HCT116 (cell line): Measurements from ENCODE around the gene PAX2. TPM values are rescaled to one million over a fixed set of nuclear protein-coding genes. Genes with fewer than 3 reads are reported as not detected.
A peak's percentile ranks its signal among the peaks of the same experiment; 100 is the strongest.

Experiments
- ATAC-seq: fragments of 200-7000 bp; cut with Tn5 transposase; 2 replicates; pipeline ENCODE4 v1.9.1; 2020; ENCODE audit warnings: mild to moderate bottlenecking, moderate library complexity
- BruUV-seq: library from RNA; stranded (reverse); fragments of 400-500 nt; replicated peaks from 2 replicates; lab custom pipeline; 2021; lab: Mats Ljungman, UMichigan
- CTCF ChIA-PET: fragments of 300-600 bp; sonication (Branson Sonifier 250); formaldehyde crosslinking; loops from one replicate; lab custom pipeline; 2021; ENCODE audit warnings: antibody characterized with exemption; lab: Charles Lee
- POLR2A ChIA-PET: fragments of 300-600, 350-600 bp; sonication (Branson Sonifier 250); formaldehyde crosslinking; loops from one replicate; lab custom pipeline; 2021; ENCODE audit warnings: antibody characterized with exemption; lab: Charles Lee
- RAD21 ChIA-PET, 2 experiments: fragments of 300-600 bp; sonication (Branson Sonifier 250); formaldehyde crosslinking; loops; one replicate each; lab custom pipeline; 2023; ENCODE audit warnings: low total read pairs in 2 of 2; ENCODE audit not compliant: uncharacterized antibody in 2 of 2, unreplicated experiment in 2 of 2, low non-redundant PET in 1 of 2; lab: Charles Lee
- DNase-seq: peaks from one replicate; pipeline ENCODE4 v3.0.0-alpha.2; 2010; ENCODE audit warnings: low read depth, low spot score
- H2AFZ ChIP-seq: fragments of 200-600 bp; shearing (Covaris generic), sonication (generic); 2 replicates; pipeline ENCODE4 v1.6.1; 2017; ENCODE audit warnings: low read depth, mixed run types, mixed read lengths, antibody characterized with exemption, low read length; ENCODE audit not compliant: poor library complexity, severe bottlenecking
- H3K27ac ChIP-seq: 2 replicates; pipeline ENCODE4 v1.5.1; 2012; ENCODE audit warnings: low read depth, low read length
- H3K27me3 ChIP-seq: fragments of 200-600 bp; sonication (generic); 2 replicates; pipeline ENCODE4 v1.6.1; 2016; ENCODE audit warnings: mixed run types, low read length, mixed read lengths; ENCODE audit not compliant: insufficient read depth
- H3K36me3 ChIP-seq, 2 experiments: fragments of 200-500 bp in 1 of 2; fragments of 200-600 bp in 1 of 2; sonication (Bioruptor generic) in 1 of 2; sonication (generic) in 1 of 2; 2 replicates each; pipeline versions ENCODE4 v1.5.1 to v1.6.1; 2014 to 2016; ENCODE audit warnings: low read length in 2 of 2, inconsistent platforms in 1 of 2, mixed read lengths in 1 of 2, mixed run types in 1 of 2; ENCODE audit not compliant: insufficient read depth in 2 of 2, control insufficient read depth in 1 of 2
- H3K4me1 ChIP-seq, 2 experiments: fragments of 200-600 bp in 1 of 2; sonication (generic) in 1 of 2; 2 replicates each; pipeline versions ENCODE4 v1.5.1 to v1.6.1; 2012 to 2017; ENCODE audit warnings: low read length in 2 of 2, inconsistent platforms in 1 of 2, mild to moderate bottlenecking in 1 of 2, mixed read lengths in 1 of 2, mixed run types in 1 of 2, moderate library complexity in 1 of 2; ENCODE audit not compliant: insufficient read depth in 2 of 2, control insufficient read depth in 1 of 2
- H3K4me2 ChIP-seq: fragments of 200-600 bp; sonication (generic); 2 replicates; pipeline ENCODE4 v1.6.1; 2017; ENCODE audit warnings: mixed run types, low read length, mixed read lengths
- H3K4me3 ChIP-seq, 2 experiments: fragments of 200-600 bp in 1 of 2; sonication (generic) in 1 of 2; replicated peaks in 1 of 2; 2 replicates each; pipeline ENCODE4 v1.5.1; 2011 to 2016; ENCODE audit warnings: low read length in 2 of 2, control low read depth in 1 of 2, low read depth in 1 of 2, mild to moderate bottlenecking in 1 of 2, mixed read lengths in 1 of 2, mixed run types in 1 of 2
- H3K79me2 ChIP-seq: fragments of 200-600 bp; sonication (generic); 2 replicates; pipeline ENCODE4 v1.6.1; 2017; ENCODE audit warnings: mild to moderate bottlenecking, mixed run types, low read length, moderate library complexity, mixed read lengths; ENCODE audit not compliant: insufficient read depth
- H3K9ac ChIP-seq: fragments of 200-600 bp; sonication (generic); 2 replicates; pipeline ENCODE4 v1.6.1; 2016; ENCODE audit warnings: low read length, mixed read lengths
- H3K9me2 ChIP-seq: fragments of 200-600 bp; sonication (generic), shearing (Covaris generic); 2 replicates; pipeline ENCODE4 v1.6.1; 2017; ENCODE audit warnings: mixed run types, mild to moderate bottlenecking, moderate library complexity; ENCODE audit not compliant: insufficient read depth
- H3K9me3 ChIP-seq, 2 experiments: fragments of 200-500 bp in 1 of 2; fragments of 200-600 bp in 1 of 2; sonication (Bioruptor generic) in 1 of 2; sonication (generic) in 1 of 2; 2 replicates each; pipeline ENCODE4 v1.6.1; 2014 to 2017; ENCODE audit warnings: low read length in 2 of 2, mixed read lengths in 2 of 2, inconsistent platforms in 1 of 2, low read depth in 1 of 2, mild to moderate bottlenecking in 1 of 2, mixed run types in 1 of 2, moderate library complexity in 1 of 2; ENCODE audit not compliant: control insufficient read depth in 1 of 2, insufficient read depth in 1 of 2
- H4K20me1 ChIP-seq: fragments of 200-600 bp; sonication (generic), shearing (Covaris generic); 2 replicates; pipeline ENCODE4 v1.6.1; 2017; ENCODE audit warnings: mixed run types, mild to moderate bottlenecking, moderate library complexity; ENCODE audit not compliant: insufficient read depth
- CBX3 ChIP-seq: IDR thresholded peaks from 2 replicates; pipeline ENCODE4 v1.6.1; 2012; ENCODE audit warnings: low read depth
- ELF1 ChIP-seq: IDR thresholded peaks from 2 replicates; pipeline ENCODE4 v1.6.1; 2012; ENCODE audit warnings: low read depth, borderline replicate concordance
- EZH2phosphoT487 ChIP-seq: fragments of 200-600 bp; IDR thresholded peaks from 2 replicates; pipeline ENCODE4 v1.6.1; 2018; ENCODE audit warnings: antibody characterized with exemption, borderline replicate concordance
- FOSL1 ChIP-seq: IDR thresholded peaks from 2 replicates; pipeline ENCODE4 v1.6.1; 2012; ENCODE audit warnings: low read depth
- POLR2A ChIP-seq: IDR thresholded peaks from 2 replicates; pipeline ENCODE4 v1.7.0; 2011; ENCODE audit warnings: borderline replicate concordance; ENCODE audit not compliant: insufficient read depth, insufficient read length; ENCODE audit errors: extremely low read depth
- POLR2AphosphoS5 ChIP-seq: IDR thresholded peaks from 2 replicates; pipeline ENCODE4 v1.6.1; 2011; ENCODE audit warnings: mild to moderate bottlenecking, low read depth, low read length, moderate library complexity
- SIN3A ChIP-seq: IDR thresholded peaks from 2 replicates; pipeline ENCODE4 v1.6.1; 2012; ENCODE audit warnings: low read depth
- TCF7L2 ChIP-seq: IDR thresholded peaks from 2 replicates; pipeline ENCODE4 v1.7.0; 2011; ENCODE audit warnings: borderline replicate concordance, inconsistent platforms; ENCODE audit not compliant: insufficient read depth, insufficient read length; ENCODE audit errors: extremely low read depth
- ZFX ChIP-seq: fragments of 450-650 bp; IDR thresholded peaks from 2 replicates; pipeline ENCODE4 v1.6.1; 2017
- ZNF274 ChIP-seq: fragments of 200-500 bp; sonication (Bioruptor generic); IDR thresholded peaks from 2 replicates; pipeline ENCODE4 v1.6.1; 2014; ENCODE audit warnings: mild to moderate bottlenecking, low read depth, low read length, inconsistent platforms
- intact Hi-C: fragments of 100-400 bp; cut with micrococcal nuclease; formaldehyde crosslinking; loops from 2 replicates; pipeline ENCODE4 v1.10.0; 2022
- total RNA-seq: library from RNA; stranded (reverse); gene quantifications from one replicate; pipeline ENCODE4 v1.2.1, GENCODE V29; 2021; ENCODE audit not compliant: unreplicated experiment
- TF ChIP-seq, protein P1 (sequence below): IDR thresholded peaks from 2 replicates; pipeline ENCODE4 v1.6.1; 2011; ENCODE audit warnings: mild to moderate bottlenecking, low read length, moderate library complexity; ENCODE audit not compliant: insufficient replicate concordance; ENCODE audit errors: extremely low read depth
- TF ChIP-seq, protein P2 (sequence below): IDR thresholded peaks from 2 replicates; pipeline ENCODE4 v1.6.1; 2012
- TF ChIP-seq, protein P3 (sequence below), 3 experiments: fragments of 200-600 bp in 1 of 3; sonication (generic) in 1 of 3; IDR thresholded peaks in 2 of 3; conservative IDR thresholded peaks in 1 of 3; 2 replicates each; pipeline ENCODE4 v1.5.1; 2012 to 2017; ENCODE audit warnings: low read depth in 2 of 3, low read length in 2 of 3, antibody characterized with exemption in 1 of 3, borderline replicate concordance in 1 of 3, control low read depth in 1 of 3, mild to moderate bottlenecking in 1 of 3, mixed read lengths in 1 of 3, mixed run types in 1 of 3, moderate library complexity in 1 of 3; ENCODE audit not compliant: insufficient read depth in 1 of 3
- TF ChIP-seq, protein P4 (sequence below): IDR thresholded peaks from 2 replicates; pipeline ENCODE4 v1.6.1; 2012

The PAX2 gene
- total RNA-seq, 1 experiment from 2014 or later: 5.0 TPM

GRCh38 chr10:100742076-100742771 is 3.2 kb upstream of the PAX2 start:
- intact Hi-C loops: loop anchor here (2.0 to 10.0 kb wide), 4 partner anchors 85 to 273 kb away; no protein-coding TSS in a partner anchor
- TF ChIP-seq, protein P1, sequence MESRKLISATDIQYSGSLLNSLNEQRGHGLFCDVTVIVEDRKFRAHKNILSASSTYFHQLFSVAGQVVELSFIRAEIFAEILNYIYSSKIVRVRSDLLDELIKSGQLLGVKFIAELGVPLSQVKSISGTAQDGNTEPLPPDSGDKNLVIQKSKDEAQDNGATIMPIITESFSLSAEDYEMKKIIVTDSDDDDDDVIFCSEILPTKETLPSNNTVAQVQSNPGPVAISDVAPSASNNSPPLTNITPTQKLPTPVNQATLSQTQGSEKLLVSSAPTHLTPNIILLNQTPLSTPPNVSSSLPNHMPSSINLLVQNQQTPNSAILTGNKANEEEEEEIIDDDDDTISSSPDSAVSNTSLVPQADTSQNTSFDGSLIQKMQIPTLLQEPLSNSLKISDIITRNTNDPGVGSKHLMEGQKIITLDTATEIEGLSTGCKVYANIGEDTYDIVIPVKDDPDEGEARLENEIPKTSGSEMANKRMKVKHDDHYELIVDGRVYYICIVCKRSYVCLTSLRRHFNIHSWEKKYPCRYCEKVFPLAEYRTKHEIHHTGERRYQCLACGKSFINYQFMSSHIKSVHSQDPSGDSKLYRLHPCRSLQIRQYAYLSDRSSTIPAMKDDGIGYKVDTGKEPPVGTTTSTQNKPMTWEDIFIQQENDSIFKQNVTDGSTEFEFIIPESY: no peak
- TF ChIP-seq POLR2A: no peak
- no peak for TF ChIP-seq EZH2phosphoT487
- TF ChIP-seq FOSL1: no peak
- H3K9me3 ChIP-seq: no peaks in the 10 kb centered on the region
- no peak for ATAC-seq
- no peaks in the 10 kb centered on the region for H3K36me3 ChIP-seq
- no peaks in the 10 kb centered on the region for H4K20me1 ChIP-seq
- H3K27me3 ChIP-seq: no peaks in the 10 kb centered on the region
- RAD21 ChIA-PET: no interaction called here
- no peaks in the 10 kb centered on the region for H3K9me2 ChIP-seq
- H2AFZ ChIP-seq: no peak overlapping the region
- CTCF ChIA-PET: interaction anchor here (1.2 to 4.9 kb wide), 7 partner anchors 8 to 180 kb away, joined by 3 to 60 read pairs (median 7); no protein-coding TSS in a partner anchor
- no peak overlapping the region for H3K4me2 ChIP-seq
- peaks cover 8 to 31% of the 10 kb centered on the region in 2 experiments; a peak in 3 of 4 replicates for H3K4me1 ChIP-seq
- H3K27ac ChIP-seq: no peak overlapping the region
- H3K4me3 ChIP-seq: no peak overlapping the region
- no TSS peak for BruUV-seq
- POLR2A ChIA-PET: interaction anchor here (1.0 kb wide), 1 partner anchor 136 kb away, joined by 3 read pairs; no protein-coding TSS in a partner anchor
- no peak for DNase-seq
- H3K79me2 ChIP-seq: no peaks in the 10 kb centered on the region
- H3K9ac ChIP-seq: no peak overlapping the region

- no peaks in the 10 kb centered on the region for H3K9me2 ChIP-seq
- ChIA-PET RAD21 (interaction anchor here (0.6 to 1.1 kb wide), 6 partner anchors 14 to 181 kb away, joined by 3 to 5 read pairs (median 4); no protein-coding TSS in a partner anchor), POLR2A (interaction anchor here (1.4 to 2.2 kb wide), 2 partner anchors 14 to 173 kb away, joined by 5 to 6 read pairs; no protein-coding TSS in a partner anchor), CTCF (interaction anchor here (0.6 to 4.9 kb wide), 28 partner anchors 8 to 224 kb away, joined by 3 to 60 read pairs (median 4); partner anchors contain the start of gene HIF1AN)
- intact Hi-C loops: loop anchor here (1.0 to 10.0 kb wide), 7 partner anchors 14 to 272 kb away; no protein-coding TSS in a partner anchor
- ATAC-seq (no peak), DNase-seq (no peak)
- H2AFZ ChIP-seq: peak overlapping the region; percentile 56
- H3K4me1 ChIP-seq: peaks cover 8 to 31% of the 10 kb centered on the region in 2 experiments; a peak in 3 of 4 replicates
- H3K9me3 ChIP-seq: no peaks in the 10 kb centered on the region
- no TSS peak for BruUV-seq
- no peaks in the 10 kb centered on the region for H3K36me3 ChIP-seq
- H3K79me2 ChIP-seq: no peaks in the 10 kb centered on the region
- no peaks in the 10 kb centered on the region for H4K20me1 ChIP-seq
- H3K27me3 ChIP-seq: no peaks in the 10 kb centered on the region
- no peak overlapping the region for H3K4me3 ChIP-seq
- no peak overlapping the region for H3K27ac ChIP-seq
- peak overlapping the region; percentile 2; the same call in 1 of the 2 replicates for H3K9ac ChIP-seq
- H3K4me2 ChIP-seq: peak overlapping the region; percentile 55
- no peak for TF ChIP-seq FOSL1
- TF ChIP-seq ZNF274: no peak
- TF ChIP-seq, protein P2, sequence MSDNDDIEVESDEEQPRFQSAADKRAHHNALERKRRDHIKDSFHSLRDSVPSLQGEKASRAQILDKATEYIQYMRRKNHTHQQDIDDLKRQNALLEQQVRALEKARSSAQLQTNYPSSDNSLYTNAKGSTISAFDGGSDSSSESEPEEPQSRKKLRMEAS: no peak
- TF ChIP-seq EZH2phosphoT487: no peak
- TF ChIP-seq, protein P3, sequence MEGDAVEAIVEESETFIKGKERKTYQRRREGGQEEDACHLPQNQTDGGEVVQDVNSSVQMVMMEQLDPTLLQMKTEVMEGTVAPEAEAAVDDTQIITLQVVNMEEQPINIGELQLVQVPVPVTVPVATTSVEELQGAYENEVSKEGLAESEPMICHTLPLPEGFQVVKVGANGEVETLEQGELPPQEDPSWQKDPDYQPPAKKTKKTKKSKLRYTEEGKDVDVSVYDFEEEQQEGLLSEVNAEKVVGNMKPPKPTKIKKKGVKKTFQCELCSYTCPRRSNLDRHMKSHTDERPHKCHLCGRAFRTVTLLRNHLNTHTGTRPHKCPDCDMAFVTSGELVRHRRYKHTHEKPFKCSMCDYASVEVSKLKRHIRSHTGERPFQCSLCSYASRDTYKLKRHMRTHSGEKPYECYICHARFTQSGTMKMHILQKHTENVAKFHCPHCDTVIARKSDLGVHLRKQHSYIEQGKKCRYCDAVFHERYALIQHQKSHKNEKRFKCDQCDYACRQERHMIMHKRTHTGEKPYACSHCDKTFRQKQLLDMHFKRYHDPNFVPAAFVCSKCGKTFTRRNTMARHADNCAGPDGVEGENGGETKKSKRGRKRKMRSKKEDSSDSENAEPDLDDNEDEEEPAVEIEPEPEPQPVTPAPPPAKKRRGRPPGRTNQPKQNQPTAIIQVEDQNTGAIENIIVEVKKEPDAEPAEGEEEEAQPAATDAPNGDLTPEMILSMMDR (IDR thresholded peaks at IDR 0.05 in 2 of 3, conservative IDR thresholded peaks at IDR 0.05 in 1 of 3; ENCODE audit: borderline replicate concordance in 1 of 3, insufficient read depth in 1 of 3, low read depth in 2 of 3, low read length in 2 of 3): no peak
- TF ChIP-seq ZFX: no peak
- TF ChIP-seq TCF7L2: no peak
- no peak for TF ChIP-seq ELF1
- TF ChIP-seq, protein P4, sequence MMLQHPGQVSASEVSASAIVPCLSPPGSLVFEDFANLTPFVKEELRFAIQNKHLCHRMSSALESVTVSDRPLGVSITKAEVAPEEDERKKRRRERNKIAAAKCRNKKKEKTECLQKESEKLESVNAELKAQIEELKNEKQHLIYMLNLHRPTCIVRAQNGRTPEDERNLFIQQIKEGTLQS: no peak
- TF ChIP-seq CBX3: no peak
- TF ChIP-seq SIN3A: no peak
- TF ChIP-seq POLR2AphosphoS5: no peak
Measured at GRCh38 chr10:100742936-100743335, 2.4 kb upstream of the PAX2 start.
